Measurements from ENCODE around the gene INF2.

GRCh38 chr14:104666981-104667380, 22.4 kb upstream of the INF2 start:
- no peak for TF ChIP-seq CTCF (IDR thresholded peaks at IDR 0.05)
- TF ChIP-seq POLR2AphosphoS5 (IDR thresholded peaks at IDR 0.05), result no peak
- no peak for TF ChIP-seq POLR2A (IDR thresholded peaks at IDR 0.05)

All from prostate gland (tissue), 2 donors.